ENCODE data around the gene DPH1.

Gene DPH1

GRCh38 chr17:2082003-2082781 is 52.2 kb downstream of the DPH1 start:
- no peak for DNase-seq (ENCODE audit: low spot score)

- DNase-seq (ENCODE audit: low spot score) = peak; percentile 7
These were observed 53.7 kb downstream of the DPH1 start for GRCh38 chr17:2083613-2084035.

DNA sequence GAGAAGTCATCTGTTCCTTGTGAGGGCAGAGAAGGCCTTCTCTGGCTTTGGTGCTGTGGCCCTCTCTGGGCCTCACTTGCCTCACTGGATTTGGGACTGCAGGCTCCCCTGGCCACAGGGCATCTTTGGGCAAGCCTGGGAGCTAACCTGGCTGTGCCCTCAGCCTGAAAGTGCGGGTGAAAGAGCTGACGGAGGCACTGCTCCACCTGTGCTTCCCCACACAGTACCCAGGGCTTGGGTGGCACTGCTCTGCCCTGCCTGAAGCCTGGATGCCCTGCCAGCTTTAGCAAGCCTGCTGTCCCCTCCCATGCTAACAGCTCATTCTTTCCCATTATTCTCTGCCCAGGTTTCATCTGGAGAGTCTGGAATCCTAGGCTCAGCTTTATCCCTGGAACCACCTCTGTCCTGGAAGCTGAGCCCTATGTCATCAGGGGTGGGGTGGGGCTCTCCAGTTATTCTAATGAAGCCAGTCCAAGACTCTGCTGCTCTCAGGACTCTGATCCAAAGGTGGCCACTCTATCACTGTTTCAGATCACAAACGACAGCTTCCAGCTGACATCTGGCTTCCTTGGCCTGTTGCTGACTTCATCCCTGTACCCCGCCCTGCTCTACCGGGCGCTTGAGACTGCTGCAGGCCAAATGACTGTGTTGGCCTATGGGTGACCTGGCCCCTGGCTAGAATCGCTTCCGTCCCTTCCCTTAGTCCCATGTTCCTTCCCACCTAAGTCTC is 54.2 kb downstream of the DPH1 start:
- no peak for DNase-seq (ENCODE audit: low spot score)

DNA sequence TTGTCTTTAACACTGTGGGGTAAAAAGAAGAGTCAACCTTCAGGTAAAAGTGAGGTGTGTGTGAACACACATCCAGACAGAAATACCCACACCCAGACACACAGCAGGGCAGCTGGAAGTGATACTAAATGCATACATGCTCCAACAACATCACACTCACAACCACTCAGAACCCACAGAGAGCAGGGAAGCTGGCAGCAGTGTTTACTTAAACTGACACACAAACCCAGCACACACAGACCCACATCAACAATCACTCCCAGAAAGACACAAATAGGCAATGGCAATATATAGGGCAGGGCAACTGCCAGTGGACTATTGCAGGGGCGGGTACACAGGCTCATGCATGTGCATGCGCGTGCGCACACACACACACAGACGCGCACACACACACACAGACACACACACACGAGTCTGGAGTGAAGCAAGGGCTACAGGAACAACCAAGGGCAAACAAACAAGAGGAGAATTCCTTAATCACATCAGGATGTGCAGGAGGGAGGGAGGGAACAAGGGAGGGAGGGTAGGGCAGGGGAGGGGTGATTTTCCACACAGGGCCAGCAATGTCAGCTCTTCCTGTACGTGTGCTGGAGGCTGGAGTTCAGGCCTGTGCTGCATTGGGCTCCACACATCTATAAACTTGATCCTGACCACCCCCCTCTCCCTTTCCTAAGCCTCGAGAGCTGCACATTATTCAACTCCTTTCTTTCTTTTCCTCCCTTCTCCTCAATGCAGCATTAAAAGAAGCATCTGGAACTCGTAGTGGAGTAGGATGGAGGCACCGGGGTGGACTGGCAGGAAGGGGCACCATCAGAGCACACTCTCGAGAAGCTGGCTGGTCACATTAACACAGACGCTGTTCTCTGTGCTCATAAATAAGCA is 55.1 kb downstream of the DPH1 start:
- no peak for DNase-seq (ENCODE audit: low spot score)

DNA sequence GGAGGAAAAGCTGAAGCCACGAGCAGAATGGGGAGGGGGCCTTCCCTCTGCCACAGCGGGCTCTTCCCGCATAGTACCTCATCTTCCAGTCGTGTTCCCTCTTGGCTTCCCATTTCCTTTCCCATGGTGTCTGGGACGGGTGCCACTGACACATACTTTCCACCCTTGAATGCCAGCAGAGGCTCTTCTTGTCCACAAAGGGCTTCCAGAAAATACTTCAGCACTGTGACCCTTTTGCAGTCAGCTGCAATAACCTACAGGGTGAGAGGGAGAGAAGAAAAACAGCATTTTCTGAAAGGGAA is 55.6 kb downstream of the DPH1 start:
- no peak for DNase-seq (ENCODE audit: low spot score)

GRCh38 chr17:2086306-2086705 is 56.4 kb downstream of the DPH1 start:
- no peak for DNase-seq (ENCODE audit: low spot score)

- peak; percentile 40 for DNase-seq (ENCODE audit: low spot score)
These were observed 57.8 kb downstream of the DPH1 start for GRCh38 chr17:2087597-2088211.

DNA sequence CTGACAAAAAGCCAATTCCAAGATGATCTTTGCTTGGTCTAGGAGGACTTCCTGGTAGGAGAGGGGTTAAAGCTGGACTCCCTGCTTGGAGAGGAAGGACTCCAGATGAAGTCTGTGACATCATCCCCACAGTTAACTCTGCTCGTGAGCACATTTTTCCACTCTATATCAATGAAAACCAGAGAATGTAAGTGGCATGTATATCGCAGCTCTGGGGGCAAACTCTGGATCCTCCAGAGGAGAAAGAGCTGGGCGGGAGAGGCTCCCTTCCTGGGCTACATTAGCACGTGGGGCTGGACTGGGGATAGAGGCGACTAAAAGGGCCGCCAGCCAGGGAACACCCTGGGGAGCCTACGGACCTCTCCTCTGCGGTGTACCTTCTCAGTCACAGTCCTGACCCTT is 59.1 kb downstream of the DPH1 start:
- DNase-seq (ENCODE audit: low spot score) = no peak

GRCh38 chr17:2090210-2090641 is 60.3 kb downstream of the DPH1 start:
- peak; percentile 19 for DNase-seq (ENCODE audit: low spot score)

DNA sequence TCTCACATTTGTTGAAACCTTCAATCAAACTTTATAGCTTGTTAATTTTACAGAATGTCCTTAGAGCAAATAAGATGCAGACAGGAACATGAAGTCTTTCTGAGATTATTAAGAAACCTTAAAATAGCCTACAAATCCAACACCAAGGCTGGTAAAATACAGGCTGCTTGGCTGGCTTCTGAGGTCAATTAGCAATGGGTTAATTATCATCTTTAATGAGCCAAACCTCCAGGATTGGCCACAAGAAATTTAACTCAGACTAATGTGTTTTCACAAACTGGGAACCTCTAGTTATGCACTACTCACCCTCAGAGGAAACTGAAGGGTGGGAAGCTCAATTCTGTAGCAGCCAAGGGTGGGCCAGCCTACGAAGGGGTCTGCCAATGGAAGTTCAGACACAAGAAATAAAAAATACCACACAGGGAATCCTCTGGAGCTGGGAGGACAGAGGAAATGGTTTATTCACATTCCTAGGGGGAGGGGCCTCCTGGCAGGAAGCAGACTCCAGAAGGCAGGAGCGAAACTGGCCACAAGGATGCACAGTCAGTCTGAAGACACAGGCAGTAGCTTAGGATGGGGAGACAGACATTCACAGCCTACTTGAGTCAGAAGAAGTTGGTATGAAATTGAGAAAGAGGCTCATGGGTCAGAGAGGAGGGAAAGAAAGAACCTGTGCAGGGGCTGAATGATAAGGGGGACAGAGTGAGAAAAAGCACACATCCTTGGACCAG is 61.0 kb downstream of the DPH1 start:
- DNase-seq (ENCODE audit: low spot score) = no peak

- no peak for DNase-seq (ENCODE audit: low spot score)
These were observed 62.3 kb downstream of the DPH1 start for GRCh38 chr17:2092253-2092652.

DNA sequence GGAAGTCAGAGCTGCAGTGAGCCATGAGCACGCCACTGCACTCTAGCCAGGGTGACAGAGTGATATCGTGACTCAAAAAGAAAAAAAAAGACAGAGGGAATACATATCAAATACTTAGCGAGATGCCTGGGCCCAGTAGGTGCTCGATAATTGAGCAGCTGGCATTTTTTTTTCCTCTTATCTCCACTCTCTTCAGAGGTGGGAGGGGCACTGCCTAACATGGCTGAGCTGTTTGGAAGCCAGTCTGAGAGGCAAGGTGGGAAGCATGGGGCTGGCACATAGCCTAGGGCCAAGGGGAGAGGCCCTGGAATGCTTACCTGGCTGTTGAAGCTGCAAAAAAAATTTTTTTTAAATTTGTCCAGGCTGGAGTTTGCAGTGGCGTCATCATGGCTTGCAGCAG is 63.4 kb downstream of the DPH1 start:
- DNase-seq (ENCODE audit: low spot score) = no peak

All from CD4-positive, alpha-beta T cell treated with Interleukin-15 for 4 hours (primary cell).